Lung (tissue), 12 donors: ENCODE results near the gene NDUFA8. TPM values are rescaled to one million over a fixed set of nuclear protein-coding genes. Genes with fewer than 3 reads are reported as not detected.

Experiments
- ATAC-seq: fragments of 200-7000 bp; cut with Tn5 transposase; one replicate; pipeline ENCODE4 v1.9.1; 2020; ENCODE audit warnings: moderate number of reproducible peaks; ENCODE audit not compliant: insufficient read depth, low FRiP score
- DNase-seq, 3 donors: peaks; one replicate each; pipeline ENCODE4 v3.0.0-alpha.2; 2013 to 2017
- H3K27ac ChIP-seq, 2 donors: one replicate each; pipeline ENCODE4 v1.5.1; 2013; ENCODE audit warnings: mild to moderate bottlenecking in 2 of 2, moderate library complexity in 2 of 2, control low read depth in 1 of 2, inconsistent platforms in 1 of 2, low read depth in 1 of 2, low read length in 1 of 2
- H3K27me3 ChIP-seq, 3 donors: one replicate each; pipeline ENCODE4 v1.5.1; 2013; ENCODE audit warnings: low read length in 2 of 3; ENCODE audit not compliant: control insufficient read depth in 3 of 3, insufficient read depth in 3 of 3
- H3K36me3 ChIP-seq, 4 donors: one replicate each; pipeline ENCODE4 v1.5.1; 2013; ENCODE audit warnings: low read length in 4 of 4, mild to moderate bottlenecking in 1 of 4, moderate library complexity in 1 of 4; ENCODE audit not compliant: control insufficient read depth in 4 of 4, insufficient read depth in 4 of 4
- H3K4me1 ChIP-seq, 5 donors: one replicate each; pipeline ENCODE4 v1.5.1; 2013; ENCODE audit warnings: low read length in 5 of 5, mild to moderate bottlenecking in 2 of 5, moderate library complexity in 1 of 5; ENCODE audit not compliant: control insufficient read depth in 5 of 5, insufficient read depth in 5 of 5
- H3K4me3 ChIP-seq: one replicate; pipeline ENCODE4 v1.5.1; 2013; ENCODE audit warnings: mild to moderate bottlenecking, control low read depth, moderate library complexity
- H3K9ac ChIP-seq, 2 donors: one replicate each; pipeline ENCODE4 v1.5.1; 2013; ENCODE audit warnings: low read length in 2 of 2, control low read depth in 1 of 2; ENCODE audit not compliant: insufficient read depth in 1 of 2
- H3K9me3 ChIP-seq, 4 donors: one replicate each; pipeline ENCODE4 v1.5.1; 2013; ENCODE audit warnings: low read length in 3 of 4, mild to moderate bottlenecking in 1 of 4, moderate library complexity in 1 of 4; ENCODE audit not compliant: control insufficient read depth in 4 of 4, insufficient read depth in 3 of 4
- CTCF ChIP-seq: IDR thresholded peaks from 2 replicates; pipeline ENCODE4 v1.5.1; 2012; ENCODE audit warnings: mild to moderate bottlenecking; ENCODE audit errors: control extremely low read depth, extremely low read depth
- WGBS, 2 donors: extraction: QIAGEN DNeasy Blood & Tissue Kit; methylation state at CpG; one replicate each; pipeline ENCODE4 v1.1.7; 2013; 5-methylcytosine and 5-hydroxymethylcytosine counted together
- polyA plus RNA-seq, 2 donors: library from polyadenylated mRNA; stranded (reverse); fragments of 200-250 nt; gene quantifications; one replicate each; pipeline ENCODE4 v1.2.1, GENCODE V29; 2013
- total RNA-seq, 2 donors: library from RNA; depleted of rRNA in 1 of 2; stranded (reverse); fragments of >200 nt in 1 of 2; gene quantifications; one replicate each; pipeline ENCODE4 v1.2.1, GENCODE V29; 2014 to 2021
- donor health status: control.
- donor health status: control.
- donor health status: Bipolar disorder and iron deficiency.
- donor health status: healthy.
- donor health status: DM: yes; HTN: yes; CAD: no.

Gene NDUFA8
- total and polyA plus RNA-seq, 4 donors = 26.6 to 107 (median 58.3) TPM

GRCh38 chr9:122130837-122131236, 28.7 kb downstream of the NDUFA8 start:
- H3K9me3 ChIP-seq = no peaks in the 10 kb centered on the region
- no peak overlapping the region for H3K9ac ChIP-seq
- H3K4me1 ChIP-seq = peaks cover 0 to 20% (median 12%) of the 10 kb centered on the region in 5 donors
- H3K27me3 ChIP-seq = peaks cover 0 to 10% (median 9%) of the 10 kb centered on the region in 3 donors
- TF ChIP-seq CTCF = no peak
- H3K4me3 ChIP-seq = no peak overlapping the region
- ATAC-seq = no peak
- H3K36me3 ChIP-seq = no peaks in the 10 kb centered on the region
- WGBS, 2 donors = 80 to 88% methylated on average over 4 of the region's 4 CpGs
- DNase-seq = no peak
- no peak overlapping the region for H3K27ac ChIP-seq

- DNase-seq = no peak
- Histone ChIP-seq H3K4me1 (peaks cover 0 to 24% (median 15%) of the 10 kb centered on the region in 5 donors), H3K4me3 (no peak overlapping the region), H3K9ac (no peak overlapping the region), H3K27ac (no peak overlapping the region), H3K9me3 (no peaks in the 10 kb centered on the region), H3K36me3 (no peaks in the 10 kb centered on the region), H3K27me3 (peaks cover 0 to 17% (median 15%) of the 10 kb centered on the region in 3 donors)
- TF ChIP-seq CTCF = no peak
- ATAC-seq = no peak
- 88 to 91% methylated on average over 2 of the region's 2 CpGs for WGBS, 2 donors
Observed at GRCh38 chr9:122129969-122130368, 29.6 kb downstream of the NDUFA8 start.

GRCh38 chr9:122128969-122129343, 30.6 kb downstream of the NDUFA8 start:
- no peak for ATAC-seq
- H3K9ac ChIP-seq = no peak overlapping the region
- WGBS, 2 donors = 84 to 89% methylated on average over 7 of the region's 7 CpGs

More at GRCh38 chr9:122128969-122129343, 30.6 kb downstream of the NDUFA8 start:
- no peak overlapping the region for H3K27ac ChIP-seq
- H3K27me3 ChIP-seq = peaks cover 0 to 19% (median 17%) of the 10 kb centered on the region in 3 donors
- H3K4me1 ChIP-seq = peaks cover 0 to 19% (median 15%) of the 10 kb centered on the region in 5 donors
- H3K36me3 ChIP-seq = no peaks in the 10 kb centered on the region
- H3K4me3 ChIP-seq = no peak overlapping the region
- no peak for TF ChIP-seq CTCF
- H3K9me3 ChIP-seq = no peaks in the 10 kb centered on the region
- DNase-seq = no peak
